ENCODE measurements around the gene MTIF3. TPM values are rescaled to one million over a fixed set of nuclear protein-coding genes. Genes with fewer than 3 reads are reported as not detected.

MTIF3 gene
- total RNA-seq, 1 donor from 2014 or later = 29.6 TPM

- Histone ChIP-seq H4K20me1 (ENCODE audit: insufficient read depth, low read length) (no peaks in the 10 kb centered on the region), H3K4me1 (ENCODE audit: insufficient read depth, low read length) (no peaks in the 10 kb centered on the region), H3K4me2 (ENCODE audit: low read length) (no peak overlapping the region), H3K27ac (ENCODE audit: low read depth, low read length) (no peak overlapping the region), H3K9me3 (ENCODE audit: insufficient read depth, low read depth, low read length) (no peaks in the 10 kb centered on the region), H3K27me3 (ENCODE audit: insufficient read depth, low read length) (no peaks in the 10 kb centered on the region), H3K4me3 (ENCODE audit: insufficient read depth, low read depth, low read length) (no peak overlapping the region), H3K79me2 (ENCODE audit: insufficient read depth, low read length) (peaks cover 37% of the 10 kb centered on the region), H3K36me3 (ENCODE audit: insufficient read depth, low read length) (no peaks in the 10 kb centered on the region), H2AFZ (ENCODE audit: low read depth, low read length) (no peak overlapping the region), H3K9ac (ENCODE audit: low read length) (no peak overlapping the region)
- no peaks in the 10 kb centered on the region for H3K36me3 Mint-ChIP-seq (ENCODE audit: low read depth, unreplicated experiment)
- H3K4me1 Mint-ChIP-seq (ENCODE audit: low read depth, unreplicated experiment) = peaks cover 5% of the 10 kb centered on the region
- H3K4me3 Mint-ChIP-seq (ENCODE audit: unreplicated experiment) = peak overlapping the region; percentile 96
- H3K9me3 Mint-ChIP-seq (ENCODE audit: unreplicated experiment) = no peaks in the 10 kb centered on the region
- H3K27ac Mint-ChIP-seq (ENCODE audit: unreplicated experiment) = peak overlapping the region; percentile 6
- DNase-seq (ENCODE audit: low read depth) (no peak), FAIRE-seq (no peak)
- H3K27me3 Mint-ChIP-seq (ENCODE audit: low read depth, unreplicated experiment) = no peaks in the 10 kb centered on the region
- TF ChIP-seq EZH2 (IDR thresholded peaks at IDR 0.05; ENCODE audit: insufficient read depth, low read length) (no peak), CTCF (IDR thresholded peaks at IDR 0.05; ENCODE audit: insufficient read depth, low read depth, low read length) (no peak)
Observed at GRCh38 chr13:27448308-27448707, 2.1 kb downstream of the MTIF3 start.

GRCh38 chr13:27446986-27447583 lies 3.3 kb downstream of the MTIF3 start:
- Mint-ChIP-seq H3K36me3 (ENCODE audit: low read depth, unreplicated experiment) (no peaks in the 10 kb centered on the region), H3K4me1 (ENCODE audit: low read depth, unreplicated experiment) (peaks cover 5% of the 10 kb centered on the region), H3K27me3 (ENCODE audit: low read depth, unreplicated experiment) (no peaks in the 10 kb centered on the region), H3K4me3 (ENCODE audit: unreplicated experiment) (no peak overlapping the region), H3K27ac (ENCODE audit: unreplicated experiment) (no peak overlapping the region), H3K9me3 (ENCODE audit: unreplicated experiment) (no peaks in the 10 kb centered on the region)
- H3K27ac ChIP-seq (ENCODE audit: low read depth, low read length) = no peak overlapping the region
- DNase-seq (ENCODE audit: low read depth) = no peak
- no peak overlapping the region for H3K9ac ChIP-seq (ENCODE audit: low read length)
- FAIRE-seq = no peak
- no peak for TF ChIP-seq CTCF (IDR thresholded peaks at IDR 0.05; ENCODE audit: insufficient read depth, low read depth, low read length)
- TF ChIP-seq EZH2 (IDR thresholded peaks at IDR 0.05; ENCODE audit: insufficient read depth, low read length) = no peak
- no peaks in the 10 kb centered on the region for H3K4me1 ChIP-seq (ENCODE audit: insufficient read depth, low read length)
- H3K4me3 ChIP-seq (ENCODE audit: insufficient read depth, low read depth, low read length) = no peak overlapping the region
- peaks cover 45% of the 10 kb centered on the region for H3K79me2 ChIP-seq (ENCODE audit: insufficient read depth, low read length)
- H2AFZ ChIP-seq (ENCODE audit: low read depth, low read length) = no peak overlapping the region
- H4K20me1 ChIP-seq (ENCODE audit: insufficient read depth, low read length) = no peaks in the 10 kb centered on the region
- no peaks in the 10 kb centered on the region for H3K9me3 ChIP-seq (ENCODE audit: insufficient read depth, low read depth, low read length)
- H3K27me3 ChIP-seq (ENCODE audit: insufficient read depth, low read length) = no peaks in the 10 kb centered on the region
- H3K36me3 ChIP-seq (ENCODE audit: insufficient read depth, low read length) = peaks cover 5% of the 10 kb centered on the region
- H3K4me2 ChIP-seq (ENCODE audit: low read length) = no peak overlapping the region

GRCh38 chr13:27442797-27443196 lies 7.6 kb downstream of the MTIF3 start:
- Histone ChIP-seq H3K27ac (ENCODE audit: low read depth, low read length) (no peak overlapping the region), H3K4me3 (ENCODE audit: insufficient read depth, low read depth, low read length) (no peak overlapping the region), H3K27me3 (ENCODE audit: insufficient read depth, low read length) (no peaks in the 10 kb centered on the region), H3K79me2 (ENCODE audit: insufficient read depth, low read length) (peaks cover 29% of the 10 kb centered on the region), H3K9ac (ENCODE audit: low read length) (no peak overlapping the region), H3K9me3 (ENCODE audit: insufficient read depth, low read depth, low read length) (no peaks in the 10 kb centered on the region), H3K36me3 (ENCODE audit: insufficient read depth, low read length) (peaks cover 5% of the 10 kb centered on the region), H3K4me1 (ENCODE audit: insufficient read depth, low read length) (no peaks in the 10 kb centered on the region), H2AFZ (ENCODE audit: low read depth, low read length) (no peak overlapping the region), H4K20me1 (ENCODE audit: insufficient read depth, low read length) (no peaks in the 10 kb centered on the region), H3K4me2 (ENCODE audit: low read length) (no peak overlapping the region)
- Mint-ChIP-seq H3K36me3 (ENCODE audit: low read depth, unreplicated experiment) (peaks cover 8% of the 10 kb centered on the region), H3K27me3 (ENCODE audit: low read depth, unreplicated experiment) (no peaks in the 10 kb centered on the region), H3K4me3 (ENCODE audit: unreplicated experiment) (no peak overlapping the region), H3K27ac (ENCODE audit: unreplicated experiment) (no peak overlapping the region), H3K4me1 (ENCODE audit: low read depth, unreplicated experiment) (no peaks in the 10 kb centered on the region), H3K9me3 (ENCODE audit: unreplicated experiment) (no peaks in the 10 kb centered on the region)
- TF ChIP-seq CTCF (IDR thresholded peaks at IDR 0.05; ENCODE audit: insufficient read depth, low read depth, low read length) (no peak), EZH2 (IDR thresholded peaks at IDR 0.05; ENCODE audit: insufficient read depth, low read length) (no peak)
- DNase-seq (ENCODE audit: low read depth) = no peak
- no peak for FAIRE-seq

Measured in astrocyte (in vitro differentiated cells and primary cell).